ENCODE measurements around the gene MISP.

GRCh38 chr19:763869-764268 lies 13.0 kb downstream of the MISP start:
- TF ChIP-seq NFIC (IDR thresholded peaks at IDR 0.05) = no peak
- TF ChIP-seq ZBTB7A (IDR thresholded peaks at IDR 0.05; ENCODE audit: low read depth) = no peak
- no peak for TF ChIP-seq CREB1 (IDR thresholded peaks at IDR 0.05; ENCODE audit: low read depth)
- no peak for TF ChIP-seq EP300 (IDR thresholded peaks at IDR 0.05; ENCODE audit: borderline replicate concordance)
- no peak for TF ChIP-seq YY1 (IDR thresholded peaks at IDR 0.05; ENCODE audit: low read depth)
- no peak for TF ChIP-seq TAF1 (IDR thresholded peaks at IDR 0.05; ENCODE audit: low read depth)
- no peak for TF ChIP-seq REST (IDR thresholded peaks at IDR 0.05; ENCODE audit: low read depth)
- TF ChIP-seq MAX (IDR thresholded peaks at IDR 0.05) = no peak
